B cell (primary cell): Measurements from ENCODE around the gene MEX3B.

Experiments
- CTCF ChIP-seq: fragments of 200-600 bp; IDR thresholded peaks from one replicate; pipeline ENCODE4 v1.8.0; 2022; ENCODE audit warnings: antibody characterized with exemption, mild to moderate bottlenecking
- EZH2 ChIP-seq: IDR thresholded peaks from 2 replicates; pipeline ENCODE4 v1.6.1; 2012; ENCODE audit warnings: borderline replicate concordance, low read depth, mild to moderate bottlenecking, moderate library complexity, low read length; ENCODE audit not compliant: insufficient read depth, poor library complexity, severe bottlenecking

GRCh38 chr15:82079736-82080135 lies 33.9 kb upstream of the MEX3B start:
- TF ChIP-seq EZH2, result no peak
- no peak for TF ChIP-seq CTCF
